Loucy (cell line): ENCODE measurements around the gene CMTM3.

Experiments
- H2AFZ ChIP-seq: fragments of 200-600 bp; sonication (generic); 2 replicates; pipeline ENCODE4 v1.6.0; 2016; ENCODE audit warnings: antibody characterized with exemption, mild to moderate bottlenecking, low read length, moderate library complexity
- H3F3A ChIP-seq: fragments of 200-600 bp; 2 replicates; pipeline ENCODE4 v1.6.0; 2016; ENCODE audit warnings: antibody characterized with exemption, low read depth, mild to moderate bottlenecking
- H3K27me3 ChIP-seq: fragments of 200-600 bp; sonication (generic); 2 replicates; pipeline ENCODE4 v1.6.1; 2014; ENCODE audit warnings: low read length, mild to moderate bottlenecking; ENCODE audit not compliant: insufficient read depth, poor library complexity, severe bottlenecking
- H3K36me3 ChIP-seq: fragments of 200-600 bp; sonication (generic); 2 replicates; pipeline ENCODE4 v1.6.1; 2016; ENCODE audit warnings: low read length; ENCODE audit not compliant: insufficient read depth
- H3K4me1 ChIP-seq: fragments of 200-600 bp; sonication (generic); 2 replicates; pipeline ENCODE4 v1.5.1; 2014; ENCODE audit warnings: low read length, mild to moderate bottlenecking; ENCODE audit not compliant: insufficient read depth, poor library complexity, severe bottlenecking
- H3K4me2 ChIP-seq: fragments of 200-600 bp; sonication (generic); 2 replicates; pipeline ENCODE4 v1.6.0; 2014; ENCODE audit warnings: antibody characterized with exemption, low read length, low read depth, mild to moderate bottlenecking; ENCODE audit not compliant: poor library complexity, severe bottlenecking
- H3K4me3 ChIP-seq: fragments of 200-600 bp; sonication (generic); 2 replicates; pipeline ENCODE4 v1.5.1; 2014; ENCODE audit warnings: low read length, mild to moderate bottlenecking, mixed read lengths; ENCODE audit not compliant: poor library complexity, severe bottlenecking
- H3K79me2 ChIP-seq: fragments of 200-600 bp; sonication (generic); 2 replicates; pipeline ENCODE4 v1.6.1; 2014; ENCODE audit warnings: low read length; ENCODE audit not compliant: insufficient read depth
- H3K9ac ChIP-seq: fragments of 200-600 bp; sonication (generic); 2 replicates; pipeline ENCODE4 v1.6.0; 2014; ENCODE audit warnings: mild to moderate bottlenecking, low read depth, low read length, moderate library complexity; ENCODE audit not compliant: poor library complexity, severe bottlenecking
- H3K9me2 ChIP-seq: fragments of 200-600 bp; sonication (generic); replicated peaks from 2 replicates; pipeline ENCODE4 v1.6.1; 2016; ENCODE audit warnings: low read depth, low read length, mixed read lengths
- H3K9me3 ChIP-seq: fragments of 200-600 bp; sonication (generic); 2 replicates; pipeline ENCODE4 v1.6.1; 2014; ENCODE audit warnings: mild to moderate bottlenecking, antibody characterized with exemption, low read length, low read depth; ENCODE audit not compliant: insufficient read depth
- H4K20me1 ChIP-seq: fragments of 200-600 bp; sonication (generic); 2 replicates; pipeline ENCODE4 v1.6.0; 2014; ENCODE audit warnings: antibody characterized with exemption, low read length, mild to moderate bottlenecking; ENCODE audit not compliant: insufficient read depth, poor library complexity, severe bottlenecking
- CTCF ChIP-seq: fragments of 200-600 bp; sonication (generic); conservative IDR thresholded peaks from 2 replicates; pipeline ENCODE4 v1.5.1; 2014; ENCODE audit warnings: mild to moderate bottlenecking, antibody characterized with exemption, low read length
- EZH2phosphoT487 ChIP-seq: fragments of 200-600 bp; IDR thresholded peaks from 2 replicates; pipeline ENCODE4 v1.6.1; 2018; ENCODE audit warnings: antibody characterized with exemption, mild to moderate bottlenecking, moderate library complexity, borderline replicate concordance

The CMTM3 gene

GRCh38 chr16:66576296-66576695, 28.2 kb upstream of the CMTM3 start:
- Histone ChIP-seq H4K20me1 (no peaks in the 10 kb centered on the region), H3K9me2 (no peaks in the 10 kb centered on the region), H3K9ac (no peak overlapping the region), H3K4me2 (no peak overlapping the region), H3K36me3 (no peaks in the 10 kb centered on the region), H3F3A (0 out of 2 replicates have a peak, but pooled peaks cover 5% of the 10 kb centered on the region), H3K27me3 (no peaks in the 10 kb centered on the region), H3K9me3 (no peaks in the 10 kb centered on the region), H3K4me3 (no peak overlapping the region), H2AFZ (no peak overlapping the region), H3K4me1 (peaks cover 53% of the 10 kb centered on the region), H3K79me2 (no peaks in the 10 kb centered on the region)
- TF ChIP-seq EZH2phosphoT487 (no peak), CTCF (no peak)

GRCh38 chr16:66578651-66579531, 25.6 kb upstream of the CMTM3 start, which contains the start of gene CMTM2:
Gene CMTM2 (plus strand): TSS chr16:66579463. CDS start chr16:66579608, 145 bp downstream.
- no peak within 1 kb of the TSS for H2AFZ ChIP-seq
- H3F3A ChIP-seq: 0 out of 2 replicates have a peak, but pooled peaks cover 5% of the 10 kb centered on the region
- no peak within 1 kb of the TSS for H3K9ac ChIP-seq
- no peaks in the 10 kb centered on the region for H4K20me1 ChIP-seq
- no peaks in the 10 kb centered on the region for H3K9me3 ChIP-seq
- no peak within 1 kb of the TSS for H3K4me2 ChIP-seq
- H3K27me3 ChIP-seq: no peaks in the 10 kb centered on the region
- no peak within 1 kb of the TSS for H3K4me3 ChIP-seq
- H3K4me1 ChIP-seq: peaks cover 31% of the 10 kb centered on the region
- TF ChIP-seq CTCF (no peak), EZH2phosphoT487 (no peak)
- H3K79me2 ChIP-seq: no peaks in the 10 kb centered on the region
- H3K9me2 ChIP-seq: no peaks in the 10 kb centered on the region
- H3K36me3 ChIP-seq: no peaks in the 10 kb centered on the region

GRCh38 chr16:66580605-66581209, 23.8 kb upstream of the CMTM3 start:
- Histone ChIP-seq H3K4me1 (peaks cover 16% of the 10 kb centered on the region), H3K9me3 (no peaks in the 10 kb centered on the region), H3K79me2 (no peaks in the 10 kb centered on the region), H3K9ac (no peak overlapping the region), H2AFZ (no peak overlapping the region), H3F3A (no peaks in the 10 kb centered on the region), H3K36me3 (no peaks in the 10 kb centered on the region), H3K27me3 (no peaks in the 10 kb centered on the region), H3K4me3 (no peak overlapping the region), H3K9me2 (no peaks in the 10 kb centered on the region), H3K4me2 (no peak overlapping the region), H4K20me1 (no peaks in the 10 kb centered on the region)
- no peak for TF ChIP-seq EZH2phosphoT487
- no peak for TF ChIP-seq CTCF
